HPDE6-E6E7 (cell line): ENCODE data around the gene NREP.
A peak's percentile ranks its signal among the peaks of the same experiment; 100 is the strongest.

Experiments used
- DNase-seq: peaks from one replicate; pipeline ENCODE4 v3.0.0; 2011; ENCODE audit warnings: missing footprints; ENCODE audit errors: extremely low spot score

NREP gene

GRCh38 chr5:111765613-111766571 lies 8.9 kb upstream of the NREP start:
- DNase-seq = no peak

GRCh38 chr5:111764019-111764418 lies 7.0 kb upstream of the NREP start:
- DNase-seq = no peak

- no peak for DNase-seq
Measured at GRCh38 chr5:111762895-111763294, 5.9 kb upstream of the NREP start.

GRCh38 chr5:111758284-111758628 lies 1.3 kb upstream of the NREP start:
- no peak for DNase-seq

- DNase-seq = peak; percentile 79
Measured at GRCh38 chr5:111757355-111758283, 625 bp upstream of the NREP start.

- no peak for DNase-seq
Measured at GRCh38 chr5:111755942-111756381, 1.0 kb downstream of the NREP start.

- DNase-seq = no peak
Measured at GRCh38 chr5:111755345-111755941, 1.6 kb downstream of the NREP start.

GRCh38 chr5:111753884-111754589 lies 3.0 kb downstream of the NREP start:
- DNase-seq = no peak

GRCh38 chr5:111752426-111752965 lies 4.5 kb downstream of the NREP start:
- DNase-seq = no peak

- DNase-seq = no peak
Measured at GRCh38 chr5:111749303-111750026, 7.5 kb downstream of the NREP start.

- DNase-seq = peak; percentile 53
Measured at GRCh38 chr5:111748304-111748763, 8.7 kb downstream of the NREP start.

GRCh38 chr5:111747337-111747736 lies 9.7 kb downstream of the NREP start:
- no peak for DNase-seq

GRCh38 chr5:111746791-111747190 lies 10.2 kb downstream of the NREP start:
- no peak for DNase-seq

- DNase-seq = no peak
Measured at GRCh38 chr5:111745075-111745739, 11.8 kb downstream of the NREP start.

GRCh38 chr5:111744455-111744854 lies 12.5 kb downstream of the NREP start:
- no peak for DNase-seq

- DNase-seq = no peak
Measured at GRCh38 chr5:111743988-111744387, 13.0 kb downstream of the NREP start.

- DNase-seq = no peak
Measured at GRCh38 chr5:111743512-111743911, 13.5 kb downstream of the NREP start.

GRCh38 chr5:111742177-111742994 lies 14.6 kb downstream of the NREP start:
- no peak for DNase-seq

- DNase-seq = no peak
Measured at GRCh38 chr5:111741278-111741677, 15.7 kb downstream of the NREP start.
